A673 (cell line): Measurements from ENCODE around the gene AGAP1. TPM values are rescaled to one million over a fixed set of nuclear protein-coding genes. Genes with fewer than 3 reads are reported as not detected.

Experiments used
- BruUV-seq: library from RNA; stranded (reverse); fragments of 400-500 nt; replicated peaks from 2 replicates; lab custom pipeline; 2021; lab: Mats Ljungman, UMichigan
- CTCF ChIA-PET: fragments of 300-600 bp; sonication (Branson Sonifier 250); formaldehyde crosslinking; loops from one replicate; lab custom pipeline; 2022; ENCODE audit warnings: antibody characterized with exemption; lab: Charles Lee
- POLR2A ChIA-PET: fragments of 300-600 bp; sonication (Branson Sonifier 250); formaldehyde crosslinking; loops from one replicate; lab custom pipeline; 2022; ENCODE audit warnings: antibody characterized with exemption; ENCODE audit not compliant: low non-redundant PET; lab: Charles Lee
- DNase-seq: peaks from one replicate; pipeline ENCODE4 v3.0.0-alpha.2; 2015; ENCODE audit warnings: low spot score
- H3K27ac ChIP-seq: fragments of 200-600 bp; sonication (generic); 2 replicates; pipeline ENCODE4 v1.5.1; 2016; ENCODE audit warnings: mixed run types, low read depth, mild to moderate bottlenecking, mixed read lengths, antibody characterized with exemption, low read length; ENCODE audit not compliant: poor library complexity, severe bottlenecking
- H3K27me3 ChIP-seq: fragments of 200-600 bp; sonication (generic); replicated peaks from 2 replicates; pipeline ENCODE4 v1.6.1; 2017; ENCODE audit warnings: mixed run types, low read depth, mild to moderate bottlenecking, mixed read lengths, antibody characterized with exemption, low read length; ENCODE audit not compliant: insufficient read depth, poor library complexity
- H3K36me3 ChIP-seq: fragments of 200-600 bp; sonication (generic); 2 replicates; pipeline ENCODE4 v1.6.1; 2016; ENCODE audit warnings: mixed run types, mild to moderate bottlenecking, mixed read lengths, antibody characterized with exemption, low read length; ENCODE audit not compliant: insufficient read depth, poor library complexity, severe bottlenecking
- H3K4me1 ChIP-seq: fragments of 200-600 bp; sonication (generic); 2 replicates; pipeline ENCODE4 v1.6.1; 2017; ENCODE audit warnings: mixed run types, mild to moderate bottlenecking, mixed read lengths, antibody characterized with exemption, low read length; ENCODE audit not compliant: insufficient read depth, poor library complexity, severe bottlenecking
- H3K4me3 ChIP-seq: fragments of 200-600 bp; sonication (generic); 2 replicates; pipeline ENCODE4 v1.5.1; 2016; ENCODE audit warnings: low read depth, mixed run types, mild to moderate bottlenecking, mixed read lengths, low read length; ENCODE audit not compliant: poor library complexity, severe bottlenecking
- H3K9me3 ChIP-seq: fragments of 200-600 bp; sonication (generic); 2 replicates; pipeline ENCODE4 v1.6.1; 2016; ENCODE audit warnings: mixed run types, low read depth, mild to moderate bottlenecking, mixed read lengths, antibody characterized with exemption, low read length; ENCODE audit not compliant: poor library complexity, severe bottlenecking
- EZH2 ChIP-seq: fragments of 200-600 bp; sonication (generic); IDR thresholded peaks from 2 replicates; pipeline ENCODE4 v1.6.1; 2017; ENCODE audit warnings: borderline replicate concordance, low read depth, mild to moderate bottlenecking, mixed read lengths, antibody characterized with exemption, low read length; ENCODE audit not compliant: poor library complexity, severe bottlenecking
- intact Hi-C: fragments of 100-400 bp; cut with micrococcal nuclease; formaldehyde crosslinking; loops from one replicate; pipeline ENCODE4 v1.10.0; 2022; ENCODE audit not compliant: unreplicated experiment
- total RNA-seq: library from RNA; stranded (reverse); gene quantifications from 2 replicates; pipeline ENCODE4 v1.2.3, GENCODE V29; 2021
- TF ChIP-seq, protein P1 (sequence below): fragments of 300-800, 200-600 bp; sonication (generic); conservative IDR thresholded peaks from 2 replicates; pipeline ENCODE4 v1.5.1; 2017; ENCODE audit warnings: low read depth, mild to moderate bottlenecking, antibody characterized with exemption, low read length, moderate library complexity, mixed read lengths

AGAP1 gene
- total RNA-seq, 1 experiment from 2014 or later = 25.3 TPM

DNA sequence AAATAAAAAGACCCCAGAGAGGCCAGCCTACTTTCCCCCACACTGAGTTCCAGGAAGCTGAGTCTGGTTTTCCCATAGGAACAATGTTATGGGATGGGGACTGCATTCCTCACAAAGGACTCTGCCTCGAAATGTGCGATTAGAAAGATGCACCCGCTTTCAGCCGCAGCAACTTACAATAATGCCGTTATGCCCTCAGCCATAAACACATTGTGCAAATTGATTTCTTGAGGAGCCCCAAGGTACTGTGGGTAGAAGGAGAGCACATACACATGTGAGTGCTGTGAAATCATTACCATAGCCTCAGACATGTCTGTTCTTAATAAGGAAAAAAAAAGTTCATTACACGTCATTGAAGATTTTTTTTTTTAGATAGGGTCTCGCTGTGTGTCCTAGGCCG lies 64.7 kb downstream of the AGAP1 start:
- DNase-seq = no peak
- Histone ChIP-seq H3K4me3 (no peak overlapping the region), H3K9me3 (no peaks in the 10 kb centered on the region), H3K36me3 (no peaks in the 10 kb centered on the region), H3K4me1 (peaks cover 34% of the 10 kb centered on the region), H3K27me3 (no peaks in the 10 kb centered on the region), H3K27ac (no peak overlapping the region)
- CTCF ChIA-PET = no interaction called here
- TF ChIP-seq, protein P1, sequence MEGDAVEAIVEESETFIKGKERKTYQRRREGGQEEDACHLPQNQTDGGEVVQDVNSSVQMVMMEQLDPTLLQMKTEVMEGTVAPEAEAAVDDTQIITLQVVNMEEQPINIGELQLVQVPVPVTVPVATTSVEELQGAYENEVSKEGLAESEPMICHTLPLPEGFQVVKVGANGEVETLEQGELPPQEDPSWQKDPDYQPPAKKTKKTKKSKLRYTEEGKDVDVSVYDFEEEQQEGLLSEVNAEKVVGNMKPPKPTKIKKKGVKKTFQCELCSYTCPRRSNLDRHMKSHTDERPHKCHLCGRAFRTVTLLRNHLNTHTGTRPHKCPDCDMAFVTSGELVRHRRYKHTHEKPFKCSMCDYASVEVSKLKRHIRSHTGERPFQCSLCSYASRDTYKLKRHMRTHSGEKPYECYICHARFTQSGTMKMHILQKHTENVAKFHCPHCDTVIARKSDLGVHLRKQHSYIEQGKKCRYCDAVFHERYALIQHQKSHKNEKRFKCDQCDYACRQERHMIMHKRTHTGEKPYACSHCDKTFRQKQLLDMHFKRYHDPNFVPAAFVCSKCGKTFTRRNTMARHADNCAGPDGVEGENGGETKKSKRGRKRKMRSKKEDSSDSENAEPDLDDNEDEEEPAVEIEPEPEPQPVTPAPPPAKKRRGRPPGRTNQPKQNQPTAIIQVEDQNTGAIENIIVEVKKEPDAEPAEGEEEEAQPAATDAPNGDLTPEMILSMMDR = no peak
- no peak for TF ChIP-seq EZH2
- POLR2A ChIA-PET = no interaction called here
- intact Hi-C loops = no loop called here
- BruUV-seq = no TSS peak

DNA sequence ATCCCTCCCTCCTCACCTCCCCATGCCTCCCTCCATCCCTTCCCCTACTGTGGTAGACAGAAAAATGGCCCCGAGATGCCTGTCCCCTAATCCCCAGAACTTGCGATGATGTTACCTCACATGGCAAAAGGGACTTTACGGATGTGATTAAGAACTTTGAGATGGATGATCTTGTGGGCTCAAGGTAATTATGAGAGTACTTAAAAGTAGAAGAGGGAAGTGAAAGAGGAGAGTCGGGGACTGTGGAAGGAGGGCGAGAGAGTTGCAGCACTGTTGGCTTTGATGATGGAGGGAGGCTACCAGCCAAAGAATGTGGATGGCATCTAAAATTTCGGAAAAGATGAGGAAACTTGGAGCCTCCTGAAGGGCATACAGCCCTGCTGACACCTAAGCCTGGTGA lies 66.5 kb downstream of the AGAP1 start:
- H3K36me3 ChIP-seq = no peaks in the 10 kb centered on the region
- no TSS peak for BruUV-seq
- H3K4me3 ChIP-seq = no peak overlapping the region
- peaks cover 43% of the 10 kb centered on the region for H3K4me1 ChIP-seq
- H3K9me3 ChIP-seq = no peaks in the 10 kb centered on the region
- no peak overlapping the region for H3K27ac ChIP-seq
- CTCF ChIA-PET = no interaction called here
- no peak for DNase-seq
- POLR2A ChIA-PET = no interaction called here
- intact Hi-C loops = no loop called here
- TF ChIP-seq, protein P1 = no peak
- TF ChIP-seq EZH2 = no peak
- H3K27me3 ChIP-seq = no peaks in the 10 kb centered on the region

DNA sequence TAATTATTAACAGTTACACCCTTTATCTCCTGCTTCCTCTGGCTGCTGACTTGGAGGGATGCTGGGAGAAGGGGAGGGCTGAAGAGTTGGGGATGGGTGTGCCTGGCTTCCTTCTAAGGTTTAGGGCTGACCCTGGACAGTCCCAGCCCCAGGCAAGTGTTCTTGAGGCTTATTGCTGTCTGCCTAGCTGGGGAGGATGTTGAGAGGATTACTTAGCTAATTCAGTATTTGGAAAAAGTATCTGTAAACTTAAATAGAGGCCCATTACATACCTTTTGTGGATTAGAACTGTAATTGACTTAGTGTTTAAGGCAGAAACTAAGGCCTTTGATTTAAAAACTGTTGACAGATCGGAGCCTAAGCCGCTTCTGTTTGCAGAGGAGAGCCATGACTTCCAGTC lies 67.6 kb downstream of the AGAP1 start:
- Histone ChIP-seq H3K4me1 (peaks cover 43% of the 10 kb centered on the region), H3K27me3 (no peaks in the 10 kb centered on the region), H3K36me3 (no peaks in the 10 kb centered on the region), H3K4me3 (no peak overlapping the region), H3K27ac (no peak overlapping the region), H3K9me3 (no peaks in the 10 kb centered on the region)
- TF ChIP-seq, protein P1 = no peak
- no peak for TF ChIP-seq EZH2
- CTCF ChIA-PET = no interaction called here
- intact Hi-C loops = no loop called here
- no TSS peak for BruUV-seq
- DNase-seq = peak; percentile 33
- POLR2A ChIA-PET = no interaction called here
